HEK293T (cell line): ENCODE measurements around the gene GNAQ.

Source experiments
- BHLHE40 ChIP-seq: fragments of 450-650 bp; IDR thresholded peaks from 2 replicates; pipeline ENCODE4 v1.6.1; 2016; ENCODE audit warnings: mild to moderate bottlenecking, moderate library complexity, borderline replicate concordance
- FOXM1 ChIP-seq: fragments of 450-650 bp; IDR thresholded peaks from 2 replicates; pipeline ENCODE4 v1.6.1; 2017; ENCODE audit warnings: mild to moderate bottlenecking, borderline replicate concordance
- SP1 ChIP-seq: fragments of 450-650 bp; IDR thresholded peaks from 2 replicates; pipeline ENCODE4 v1.6.1; 2017

GRCh38 chr9:77802064-77802463, 229.5 kb downstream of the GNAQ start:
- no peak for TF ChIP-seq SP1
- no peak for TF ChIP-seq BHLHE40
- TF ChIP-seq FOXM1 = no peak
